Measurements from ENCODE around the gene WFDC6. TPM values are rescaled to one million over a fixed set of nuclear protein-coding genes. Genes with fewer than 3 reads are reported as not detected.
"Not testable (repeated sequence)": the region's sequence is repeated elsewhere in the genome, so short reads cannot be mapped to it uniquely, and the experiment has no call there.

The WFDC6 gene
- total RNA-seq (ENCODE audit: low replicate concordance): not detected in 2 replicates

DNA sequence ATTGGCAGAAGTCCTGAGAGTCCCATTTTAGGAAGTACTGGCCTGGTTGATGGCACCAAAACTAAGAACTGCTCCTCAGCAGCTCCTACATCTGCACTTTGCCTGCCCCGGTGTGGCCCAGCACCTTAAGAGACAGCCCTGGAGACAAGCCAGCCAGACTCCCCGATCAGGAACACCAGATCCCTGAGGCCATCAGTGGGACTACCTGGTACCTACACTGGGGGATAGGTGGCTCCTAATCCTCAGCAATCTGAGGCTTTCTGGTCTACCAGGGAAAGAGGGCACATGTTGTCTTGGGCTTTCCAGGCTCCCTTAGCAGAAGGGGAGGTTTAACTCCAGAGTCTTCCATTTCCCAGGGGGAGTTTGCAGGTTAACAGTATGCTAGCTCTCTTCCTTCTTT is at the start of gene WFDC6:
Gene WFDC6, minus strand, starts transcription at position 101 of the 400 bp plus-strand sequence. Its CDS starts 75 bp downstream, at position 26.
- no peak within 1 kb of the TSS for H3K4me3 ChIP-seq (ENCODE audit: low read depth, low read length)
- DNase-seq (ENCODE audit: low read depth): no peak
- TF ChIP-seq, protein P1, sequence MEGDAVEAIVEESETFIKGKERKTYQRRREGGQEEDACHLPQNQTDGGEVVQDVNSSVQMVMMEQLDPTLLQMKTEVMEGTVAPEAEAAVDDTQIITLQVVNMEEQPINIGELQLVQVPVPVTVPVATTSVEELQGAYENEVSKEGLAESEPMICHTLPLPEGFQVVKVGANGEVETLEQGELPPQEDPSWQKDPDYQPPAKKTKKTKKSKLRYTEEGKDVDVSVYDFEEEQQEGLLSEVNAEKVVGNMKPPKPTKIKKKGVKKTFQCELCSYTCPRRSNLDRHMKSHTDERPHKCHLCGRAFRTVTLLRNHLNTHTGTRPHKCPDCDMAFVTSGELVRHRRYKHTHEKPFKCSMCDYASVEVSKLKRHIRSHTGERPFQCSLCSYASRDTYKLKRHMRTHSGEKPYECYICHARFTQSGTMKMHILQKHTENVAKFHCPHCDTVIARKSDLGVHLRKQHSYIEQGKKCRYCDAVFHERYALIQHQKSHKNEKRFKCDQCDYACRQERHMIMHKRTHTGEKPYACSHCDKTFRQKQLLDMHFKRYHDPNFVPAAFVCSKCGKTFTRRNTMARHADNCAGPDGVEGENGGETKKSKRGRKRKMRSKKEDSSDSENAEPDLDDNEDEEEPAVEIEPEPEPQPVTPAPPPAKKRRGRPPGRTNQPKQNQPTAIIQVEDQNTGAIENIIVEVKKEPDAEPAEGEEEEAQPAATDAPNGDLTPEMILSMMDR (IDR thresholded peaks at IDR 0.05; ENCODE audit: insufficient read depth, low read length): no peak

DNA sequence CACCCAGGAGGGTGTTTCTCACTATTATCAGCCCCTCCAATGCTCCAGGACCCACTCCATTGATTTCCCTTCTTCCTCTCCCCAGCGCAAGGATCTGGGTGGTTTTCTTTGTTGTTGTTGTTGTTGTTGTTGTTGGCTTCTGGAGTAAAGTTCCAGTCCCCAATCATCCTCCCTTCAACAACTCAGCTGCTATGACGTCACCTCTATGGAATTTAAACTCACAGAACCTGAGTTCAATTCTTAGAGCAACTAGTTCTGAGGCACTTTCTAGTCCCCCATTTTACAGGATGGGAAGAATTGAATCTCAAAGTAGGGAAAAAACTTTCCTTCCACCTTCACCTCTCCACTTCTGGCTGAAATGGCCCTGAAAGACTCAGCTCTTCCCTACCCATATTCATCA is 49.5 kb upstream of the WFDC6 start:
- H3K4me3 ChIP-seq (ENCODE audit: low read depth, low read length): no peak overlapping the region
- no peak for DNase-seq (ENCODE audit: low read depth)
- TF ChIP-seq, protein P1 (IDR thresholded peaks at IDR 0.05; ENCODE audit: insufficient read depth, low read length): no peak

DNA sequence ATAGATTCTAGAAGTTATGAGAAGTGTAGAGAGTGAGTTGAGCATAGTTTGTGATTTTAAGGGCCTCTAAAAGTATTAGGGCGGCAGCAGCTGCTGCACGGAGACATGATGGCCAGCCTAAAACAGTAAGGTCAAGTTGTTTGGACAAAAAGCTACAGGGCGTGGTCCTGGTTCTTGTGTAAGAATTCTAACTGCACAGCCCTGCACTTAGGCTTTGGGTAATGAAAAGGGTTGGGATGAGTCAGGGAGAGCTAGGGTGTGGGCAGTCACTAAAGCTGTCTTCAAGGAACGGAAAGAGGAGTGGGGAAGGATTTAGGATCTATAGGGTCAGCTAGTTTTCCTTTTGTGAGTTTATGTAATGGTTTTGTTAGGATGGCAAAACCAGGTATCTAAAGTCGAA is 46.7 kb upstream of the WFDC6 start:
- peak; percentile 30 for DNase-seq (ENCODE audit: low read depth)
- not testable (repeated sequence) for H3K4me3 ChIP-seq (ENCODE audit: low read depth, low read length)

DNA sequence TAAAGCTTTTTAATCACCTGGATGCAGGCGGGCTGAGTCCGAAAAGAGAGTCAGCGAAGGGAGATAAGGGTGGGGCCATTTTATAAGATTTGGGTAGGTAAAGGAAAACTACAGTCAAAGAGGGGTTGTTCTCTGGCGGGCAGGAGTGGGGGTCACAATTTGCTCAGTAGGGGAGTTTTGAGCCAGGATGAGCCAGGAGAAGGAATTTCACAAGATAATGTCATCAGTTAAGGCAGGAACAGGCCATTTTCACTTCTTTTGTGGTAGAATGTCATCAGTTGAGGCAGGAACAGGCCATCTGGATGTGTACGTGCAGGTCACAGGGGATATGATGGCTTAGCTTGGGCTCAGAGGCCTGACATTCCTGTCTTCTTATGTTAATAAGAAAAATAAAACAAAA is 45.0 kb upstream of the WFDC6 start:
- H3K4me3 ChIP-seq (ENCODE audit: low read depth, low read length); DNase-seq (ENCODE audit: low read depth): not testable (repeated sequence)

DNA sequence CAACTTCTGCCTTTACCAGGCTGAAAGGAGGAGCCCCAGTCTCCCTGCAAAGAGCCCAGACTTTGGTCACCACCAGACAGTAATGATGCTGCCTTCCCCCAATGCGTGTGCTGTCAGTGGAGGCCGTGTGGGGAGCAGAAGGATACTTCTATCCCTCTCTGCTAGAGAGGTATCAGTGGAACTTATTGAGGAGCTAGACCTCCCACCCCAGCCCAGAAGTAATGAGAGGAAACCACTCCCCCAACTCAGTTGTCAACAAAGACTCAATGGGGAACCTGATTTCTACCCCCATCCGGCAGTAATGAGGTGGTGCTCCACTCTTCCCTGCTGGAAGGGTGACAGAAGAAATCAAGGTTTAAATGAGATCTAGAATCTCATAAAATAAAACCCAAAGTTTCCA is 44.2 kb upstream of the WFDC6 start:
- TF ChIP-seq, protein P1 (IDR thresholded peaks at IDR 0.05; ENCODE audit: insufficient read depth, low read length): no peak
- no peak overlapping the region for H3K4me3 ChIP-seq (ENCODE audit: low read depth, low read length)
- DNase-seq (ENCODE audit: low read depth): no peak

DNA sequence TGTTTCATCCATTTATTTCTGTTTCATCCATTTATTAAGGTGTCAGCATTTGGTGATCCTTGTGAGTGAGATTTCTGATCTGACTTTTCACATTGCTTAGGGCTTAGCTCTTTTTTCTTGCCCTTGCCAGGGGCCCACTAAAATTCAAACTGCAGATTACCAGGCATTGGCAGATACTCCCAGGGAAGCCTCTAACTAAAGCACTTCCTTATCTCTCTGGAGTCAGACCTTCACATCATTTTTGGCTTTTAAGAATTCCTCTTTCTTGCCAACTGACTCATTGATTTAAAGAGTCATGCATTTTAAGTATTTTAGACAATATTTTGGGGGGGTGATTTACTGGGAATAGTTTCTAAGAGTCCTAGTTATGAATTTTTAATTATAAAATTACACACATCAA is 42.4 kb upstream of the WFDC6 start:
- DNase-seq (ENCODE audit: low read depth): peak; percentile 36
- H3K4me3 ChIP-seq (ENCODE audit: low read depth, low read length): no peak overlapping the region
- TF ChIP-seq, protein P1 (IDR thresholded peaks at IDR 0.05; ENCODE audit: insufficient read depth, low read length): no peak

DNA sequence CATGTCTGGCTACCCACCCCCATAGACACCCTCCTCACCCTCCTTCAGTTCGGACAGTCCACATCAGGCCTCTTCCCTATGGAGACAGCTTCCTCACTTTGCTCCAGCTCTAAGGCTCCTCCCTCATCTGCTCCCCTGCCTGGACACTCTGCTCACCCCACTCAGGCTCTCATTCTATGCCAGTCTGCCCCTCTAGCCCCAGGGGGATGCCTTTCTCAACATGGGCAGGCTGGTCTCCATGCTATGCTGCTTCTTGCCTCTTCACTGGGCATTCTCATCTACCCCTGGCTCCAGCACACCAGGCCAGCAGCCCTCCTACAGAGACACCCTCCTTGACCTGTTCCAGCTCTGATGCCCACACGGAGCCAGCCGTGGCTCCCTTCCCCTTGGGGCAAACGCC is 39.9 kb upstream of the WFDC6 start, which contains the start of gene WFDC8:
Gene WFDC8, minus strand, starts transcription at position 101 of the 400 bp plus-strand sequence. Its CDS starts 37 bp downstream, at position 64.
- DNase-seq (ENCODE audit: low read depth): no peak
- H3K4me3 ChIP-seq (ENCODE audit: low read depth, low read length): no peak within 1 kb of the TSS
- TF ChIP-seq, protein P1 (IDR thresholded peaks at IDR 0.05; ENCODE audit: insufficient read depth, low read length): no peak

DNA sequence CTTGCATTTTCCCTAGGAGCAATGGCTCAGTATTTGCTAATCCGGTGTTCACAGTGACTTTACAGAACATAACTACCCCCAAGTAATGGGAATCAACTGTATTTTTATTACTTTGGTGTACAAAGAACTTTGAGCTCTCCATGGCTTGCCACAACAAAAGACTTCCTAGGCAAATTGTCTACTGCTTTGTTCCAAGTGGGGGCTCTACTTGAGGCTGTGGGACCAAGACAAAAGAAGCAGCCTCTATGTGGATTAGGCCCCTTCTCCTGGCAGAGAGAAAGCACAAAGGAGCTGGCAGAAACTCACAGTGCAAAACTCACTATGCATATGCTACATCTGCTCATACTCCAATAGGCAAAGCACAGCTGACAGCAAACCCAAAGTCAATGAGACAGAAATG is 38.9 kb upstream of the WFDC6 start:
- DNase-seq (ENCODE audit: low read depth): no peak
- no peak overlapping the region for H3K4me3 ChIP-seq (ENCODE audit: low read depth, low read length)
- TF ChIP-seq, protein P1 (IDR thresholded peaks at IDR 0.05; ENCODE audit: insufficient read depth, low read length): no peak
